Germinal center (tissue), 1 donor: ENCODE data around the gene CDH4.

Source experiments
- DNase-seq: peaks from one replicate; pipeline ENCODE4 v3.0.0; 2012; ENCODE audit warnings: mixed read lengths, low spot score

Gene CDH4

GRCh38 chr20:61251529-61252393 lies at the start of gene CDH4:
TSS of gene CDH4 (plus strand) at chr20:61252261.
- no peak for DNase-seq

- no peak for DNase-seq
Observed at GRCh38 chr20:61203320-61203719, 48.7 kb upstream of the CDH4 start.

- DNase-seq, result no peak
Observed at GRCh38 chr20:61204206-61204605, 47.9 kb upstream of the CDH4 start.

- no peak for DNase-seq
Observed at GRCh38 chr20:61205769-61206168, 46.3 kb upstream of the CDH4 start.

GRCh38 chr20:61210862-61211261 lies 41.2 kb upstream of the CDH4 start:
- DNase-seq, result no peak

GRCh38 chr20:61217848-61218247 lies 34.2 kb upstream of the CDH4 start:
- DNase-seq, result no peak

GRCh38 chr20:61219021-61219431 lies 33.0 kb upstream of the CDH4 start:
- no peak for DNase-seq

GRCh38 chr20:61220131-61220530 lies 31.9 kb upstream of the CDH4 start:
- no peak for DNase-seq

- no peak for DNase-seq
Observed at GRCh38 chr20:61220626-61221325, 31.3 kb upstream of the CDH4 start.

GRCh38 chr20:61222699-61223098 lies 29.4 kb upstream of the CDH4 start:
- no peak for DNase-seq

GRCh38 chr20:61223121-61223520 lies 28.9 kb upstream of the CDH4 start:
- DNase-seq, result no peak

GRCh38 chr20:61230166-61230565 lies 21.9 kb upstream of the CDH4 start:
- no peak for DNase-seq

- DNase-seq, result no peak
Observed at GRCh38 chr20:61233590-61233989, 18.5 kb upstream of the CDH4 start.

GRCh38 chr20:61234224-61234890 lies 17.7 kb upstream of the CDH4 start:
- DNase-seq, result no peak

GRCh38 chr20:61236713-61237112 lies 15.3 kb upstream of the CDH4 start:
- no peak for DNase-seq

- DNase-seq, result no peak
Observed at GRCh38 chr20:61238813-61239212, 13.2 kb upstream of the CDH4 start.

- no peak for DNase-seq
Observed at GRCh38 chr20:61240814-61241213, 11.2 kb upstream of the CDH4 start.

GRCh38 chr20:61244213-61244612 lies 7.8 kb upstream of the CDH4 start:
- DNase-seq, result no peak

- DNase-seq, result no peak
Observed at GRCh38 chr20:61246269-61246668, 5.8 kb upstream of the CDH4 start.

- no peak for DNase-seq
Observed at GRCh38 chr20:61249626-61250025, 2.4 kb upstream of the CDH4 start.

GRCh38 chr20:61252601-61253263 lies 671 bp downstream of the CDH4 start:
- DNase-seq, result no peak

GRCh38 chr20:61253264-61253639 lies 1.2 kb downstream of the CDH4 start:
- no peak for DNase-seq
